HG02973 (cell line): Measurements from ENCODE around the gene TCTN1.
"Not testable (repeated sequence)": the region's sequence is repeated elsewhere in the genome, so short reads cannot be mapped to it uniquely, and the experiment has no call there.

Experiments
- ATAC-seq: cut with Tn5 transposase; IDR thresholded peaks from one replicate; pipeline ENCODE4 v1.9.1; 2021; ENCODE audit warnings: moderate library complexity; ENCODE audit not compliant: unreplicated experiment

TCTN1 gene

GRCh38 chr12:110585231-110585799 is 28.6 kb upstream of the TCTN1 start:
- no peak for ATAC-seq

GRCh38 chr12:110587102-110587501 is 26.8 kb upstream of the TCTN1 start:
- not testable (repeated sequence) for ATAC-seq

- ATAC-seq: no peak
Measured at GRCh38 chr12:110590059-110590458, 23.9 kb upstream of the TCTN1 start.

GRCh38 chr12:110590806-110591326 is 23.1 kb upstream of the TCTN1 start:
- ATAC-seq: peak; percentile 63

- no peak for ATAC-seq
Measured at GRCh38 chr12:110591451-110592051, 22.4 kb upstream of the TCTN1 start.

- no peak for ATAC-seq
Measured at GRCh38 chr12:110592078-110592477, 21.9 kb upstream of the TCTN1 start.

- ATAC-seq: not testable (repeated sequence)
Measured at GRCh38 chr12:110592919-110593318, 21.0 kb upstream of the TCTN1 start.

- ATAC-seq: no peak
Measured at GRCh38 chr12:110597885-110598284, 16.0 kb upstream of the TCTN1 start.

GRCh38 chr12:110599334-110599733 is 14.6 kb upstream of the TCTN1 start:
- ATAC-seq: no peak

GRCh38 chr12:110600254-110600653 is 13.7 kb upstream of the TCTN1 start:
- ATAC-seq: no peak

GRCh38 chr12:110602085-110602814 is 11.7 kb upstream of the TCTN1 start:
- ATAC-seq: not testable (repeated sequence)

- ATAC-seq: no peak
Measured at GRCh38 chr12:110606253-110606611, 7.7 kb upstream of the TCTN1 start.

GRCh38 chr12:110613071-110613770 is 708 bp upstream of the TCTN1 start:
- no peak for ATAC-seq

GRCh38 chr12:110615171-110615570 is 1.2 kb downstream of the TCTN1 start:
- ATAC-seq: no peak

- no peak for ATAC-seq
Measured at GRCh38 chr12:110616471-110617115, 2.7 kb downstream of the TCTN1 start.

GRCh38 chr12:110619534-110619953 is 5.6 kb downstream of the TCTN1 start:
- ATAC-seq: no peak

- ATAC-seq: no peak
Measured at GRCh38 chr12:110622582-110622981, 8.7 kb downstream of the TCTN1 start.

- ATAC-seq: no peak
Measured at GRCh38 chr12:110627500-110628195, 13.7 kb downstream of the TCTN1 start.

- no peak for ATAC-seq
Measured at GRCh38 chr12:110635055-110635454, 21.1 kb downstream of the TCTN1 start.

- no peak for ATAC-seq
Measured at GRCh38 chr12:110636516-110636915, 22.6 kb downstream of the TCTN1 start.
